ENCODE measurements around the gene WBP2. TPM values are rescaled to one million over a fixed set of nuclear protein-coding genes. Genes with fewer than 3 reads are reported as not detected.

WBP2 gene
- total and polyA plus RNA-seq, 2 of the 13 experiments (the other 11 are each of a cell fraction or from before 2014, with no cell fraction given) = 29.2 to 29.5 TPM

GRCh38 chr17:75891605-75892555 is 36.7 kb upstream of the WBP2 start (continued):
- TF ChIP-seq FOXP4 (CRISPR knock-in tag; IDR thresholded peaks at IDR 0.05) (peak; percentile 60), NFYB (CRISPR knock-in tag; IDR thresholded peaks at IDR 0.05) (peak; percentile 44; the same call in 1 of the 2 replicates), ZNF574 (CRISPR knock-in tag; IDR thresholded peaks at IDR 0.05) (peak; percentile 80), ZNF678 (CRISPR knock-in tag; IDR thresholded peaks at IDR 0.05) (no peak), CEBPB (IDR thresholded peaks at IDR 0.05; ENCODE audit: borderline replicate concordance, low read depth, low read length) (no peak), ZNF3 (CRISPR knock-in tag; IDR thresholded peaks at IDR 0.05) (no peak), ZNF230 (CRISPR knock-in tag; IDR thresholded peaks at IDR 0.05) (no peak), ZFX (CRISPR knock-in tag; IDR thresholded peaks at IDR 0.05; ENCODE audit: low read depth) (peak; percentile 50; the same call in 1 of the 2 replicates), TFDP2 (CRISPR knock-in tag; IDR thresholded peaks at IDR 0.05) (peak; percentile 40; the same call in 1 of the 2 replicates), ZNF558 (CRISPR knock-in tag; IDR thresholded peaks at IDR 0.05; ENCODE audit: borderline replicate concordance) (peak; percentile 37), ZNF382 (CRISPR knock-in tag; IDR thresholded peaks at IDR 0.05; ENCODE audit: borderline replicate concordance) (no peak), HHEX (CRISPR knock-in tag; IDR thresholded peaks at IDR 0.05) (no peak), ZNF18 (CRISPR knock-in tag; IDR thresholded peaks at IDR 0.05; ENCODE audit: insufficient replicate concordance) (no peak), ZNF20 (CRISPR knock-in tag; IDR thresholded peaks at IDR 0.05) (no peak), HMGXB4 (CRISPR knock-in tag; IDR thresholded peaks at IDR 0.05; ENCODE audit: borderline replicate concordance in 1 of 2, low read depth in 1 of 2) (peak in 1 of 2 experiments; percentile 86; a peak in 3 of 4 replicates)

Measured in HepG2 (cell line).